Tibial nerve (tissue), 4 donors: ENCODE measurements around the gene OCEL1. TPM values are rescaled to one million over a fixed set of nuclear protein-coding genes. Genes with fewer than 3 reads are reported as not detected.

Source experiments
- DNase-seq, 2 donors: peaks; one replicate each; pipeline ENCODE4 v3.0.0-alpha.2; 2019; ENCODE audit warnings: low spot score in 2 of 2
- H3K27ac ChIP-seq, 4 donors: fragments of 200-600 bp; sonication (generic) in 3 of 4; one replicate each; pipeline ENCODE4 v1.5.1; 2017 to 2019; ENCODE audit warnings: mild to moderate bottlenecking in 1 of 4
- H3K27me3 ChIP-seq, 2 donors: fragments of 200-600 bp; sonication (generic) in 1 of 2; one replicate each; pipeline versions ENCODE4 v1.5.1 to v1.6.0; 2017 to 2019
- H3K36me3 ChIP-seq, 3 donors: fragments of 200-600 bp; sonication (generic); one replicate each; pipeline ENCODE4 v1.5.1; 2018 to 2019
- H3K4me1 ChIP-seq, 4 donors: fragments of 200-600 bp; sonication (generic) in 3 of 4; one replicate each; pipeline ENCODE4 v1.5.1; 2017 to 2019
- H3K4me3 ChIP-seq, 4 donors: fragments of 200-600 bp; sonication (generic) in 3 of 4; one replicate each; pipeline ENCODE4 v1.5.1; 2017 to 2019; ENCODE audit warnings: mild to moderate bottlenecking in 1 of 4, moderate library complexity in 1 of 4
- H3K9me3 ChIP-seq, 4 donors: fragments of 200-600 bp; sonication (generic) in 3 of 4; one replicate each; pipeline ENCODE4 v1.5.1; 2017 to 2019
- EP300 ChIP-seq, 2 donors: sonication (generic); formaldehyde crosslinking; IDR thresholded peaks; one replicate each; pipeline ENCODE4 v1.6.1; 2017; ENCODE audit warnings: antibody characterized with exemption in 2 of 2, mild to moderate bottlenecking in 1 of 2
- POLR2A ChIP-seq, 2 donors: fragments of 450-650 bp; IDR thresholded peaks; one replicate each; pipeline ENCODE4 v1.6.1; 2017; ENCODE audit warnings: antibody characterized with exemption in 2 of 2, mild to moderate bottlenecking in 2 of 2, moderate library complexity in 2 of 2
- WGBS, 2 donors: methylation state at CpG; one replicate each; pipeline ENCODE4 v1.1.5; 2018; 5-methylcytosine and 5-hydroxymethylcytosine counted together
- total RNA-seq, 4 donors: library from RNA; depleted of rRNA; stranded (reverse); fragments of >200 nt; gene quantifications; one replicate each; pipeline ENCODE4 v1.1.0, GENCODE V29; 2016
- TF ChIP-seq, protein P1 (sequence below), 5 experiments: fragments of 200-600 bp in 3 of 5; fragments of 450-650 bp in 2 of 5; sonication (generic) in 3 of 5; IDR thresholded peaks; one replicate each; pipeline ENCODE4 v1.5.1; 2016 to 2019; ENCODE audit warnings: antibody characterized with exemption in 5 of 5, mild to moderate bottlenecking in 3 of 5, moderate library complexity in 2 of 5

The OCEL1 gene
- total RNA-seq, 4 donors from 2014 or later: 3.3 to 30.0 (median 5.8) TPM

GRCh38 chr19:17229890-17230289 lies 3.9 kb downstream of the OCEL1 start:
- WGBS, 2 donors: 97 to 100% methylated on average over 3 of the region's 3 CpGs
- H3K9me3 ChIP-seq: no peaks in the 10 kb centered on the region
- H3K27ac ChIP-seq: no peak overlapping the region
- no peak for DNase-seq
- H3K36me3 ChIP-seq: peaks cover 0 to 57% (median 3%) of the 10 kb centered on the region in 3 donors
- H3K27me3 ChIP-seq: no peaks in the 10 kb centered on the region
- TF ChIP-seq POLR2A (IDR thresholded peaks at IDR 0.05) (no peak), EP300 (IDR thresholded peaks at IDR 0.05) (no peak)
- TF ChIP-seq, protein P1, sequence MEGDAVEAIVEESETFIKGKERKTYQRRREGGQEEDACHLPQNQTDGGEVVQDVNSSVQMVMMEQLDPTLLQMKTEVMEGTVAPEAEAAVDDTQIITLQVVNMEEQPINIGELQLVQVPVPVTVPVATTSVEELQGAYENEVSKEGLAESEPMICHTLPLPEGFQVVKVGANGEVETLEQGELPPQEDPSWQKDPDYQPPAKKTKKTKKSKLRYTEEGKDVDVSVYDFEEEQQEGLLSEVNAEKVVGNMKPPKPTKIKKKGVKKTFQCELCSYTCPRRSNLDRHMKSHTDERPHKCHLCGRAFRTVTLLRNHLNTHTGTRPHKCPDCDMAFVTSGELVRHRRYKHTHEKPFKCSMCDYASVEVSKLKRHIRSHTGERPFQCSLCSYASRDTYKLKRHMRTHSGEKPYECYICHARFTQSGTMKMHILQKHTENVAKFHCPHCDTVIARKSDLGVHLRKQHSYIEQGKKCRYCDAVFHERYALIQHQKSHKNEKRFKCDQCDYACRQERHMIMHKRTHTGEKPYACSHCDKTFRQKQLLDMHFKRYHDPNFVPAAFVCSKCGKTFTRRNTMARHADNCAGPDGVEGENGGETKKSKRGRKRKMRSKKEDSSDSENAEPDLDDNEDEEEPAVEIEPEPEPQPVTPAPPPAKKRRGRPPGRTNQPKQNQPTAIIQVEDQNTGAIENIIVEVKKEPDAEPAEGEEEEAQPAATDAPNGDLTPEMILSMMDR (IDR thresholded peaks at IDR 0.05): no peak
- peaks cover 0 to 27% (median 9%) of the 10 kb centered on the region in 4 donors for H3K4me1 ChIP-seq
- H3K4me3 ChIP-seq: no peak overlapping the region

DNA sequence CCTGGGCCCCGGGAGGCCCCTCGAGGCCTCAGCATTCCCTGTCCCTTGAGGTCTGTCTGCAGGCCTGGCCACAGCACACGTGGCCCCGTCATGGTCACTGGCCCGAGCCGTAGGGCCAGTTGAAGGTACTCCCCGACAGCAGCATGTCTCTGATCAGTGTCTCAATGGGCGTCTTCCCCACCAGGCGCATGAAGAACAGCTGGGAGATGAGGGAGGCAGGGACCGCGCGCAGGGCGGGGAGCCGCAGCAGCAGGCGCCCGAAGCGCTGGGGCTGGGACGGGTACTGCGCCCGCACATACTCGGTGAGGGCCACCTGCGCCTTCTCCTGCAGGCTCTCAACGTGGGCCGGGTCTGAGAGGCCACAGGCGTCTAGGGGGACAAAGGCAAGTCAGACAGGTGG lies 6.2 kb downstream of the OCEL1 start:
- Histone ChIP-seq H3K27ac (no peak overlapping the region), H3K9me3 (no peaks in the 10 kb centered on the region), H3K4me1 (peaks cover 0 to 40% (median 18%) of the 10 kb centered on the region in 4 donors), H3K36me3 (peaks cover 0 to 57% (median 3%) of the 10 kb centered on the region in 3 donors), H3K4me3 (no peak overlapping the region), H3K27me3 (no peaks in the 10 kb centered on the region)
- WGBS, 2 donors: 84 to 88% methylated on average over 25 of the region's 25 CpGs
- no peak for TF ChIP-seq POLR2A (IDR thresholded peaks at IDR 0.05)
- TF ChIP-seq EP300 (IDR thresholded peaks at IDR 0.05): no peak
- TF ChIP-seq, protein P1 (IDR thresholded peaks at IDR 0.05): no peak
- no peak for DNase-seq

DNA sequence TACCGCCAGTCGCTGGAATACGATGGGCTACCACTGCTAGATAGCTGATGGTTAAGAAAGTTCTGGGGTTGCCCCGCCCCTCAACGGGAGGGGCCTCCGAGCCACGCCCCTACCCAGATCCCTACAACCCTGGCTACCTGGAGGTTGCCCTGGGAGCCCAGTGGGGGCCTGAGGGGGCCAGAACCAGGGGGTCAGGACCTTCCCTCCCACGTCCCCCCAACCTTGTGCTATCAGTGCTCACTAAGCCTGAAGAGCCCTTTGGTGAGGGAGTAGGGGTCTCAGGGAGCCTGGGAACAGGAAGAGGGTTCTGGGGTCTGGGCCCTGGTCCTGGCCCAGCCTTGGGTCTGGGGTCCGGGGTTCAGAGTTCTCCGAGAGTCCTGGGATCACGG lies 8.9 kb downstream of the OCEL1 start:
- DNase-seq: no peak
- Histone ChIP-seq H3K27ac (peak overlapping the region; percentile 47 to 78 (median 68)), H3K27me3 (no peaks in the 10 kb centered on the region), H3K4me1 (peaks cover 0 to 31% (median 17%) of the 10 kb centered on the region in 4 donors), H3K9me3 (no peaks in the 10 kb centered on the region), H3K4me3 (peak overlapping the region; percentile 30 to 56 (median 39)), H3K36me3 (peaks cover 0 to 64% (median 1%) of the 10 kb centered on the region in 3 donors)
- WGBS, 2 donors: 33 to 37% methylated on average over 8 of the region's 11 CpGs
- no peak for TF ChIP-seq POLR2A (IDR thresholded peaks at IDR 0.05)
- TF ChIP-seq, protein P1 (IDR thresholded peaks at IDR 0.05): no peak
- no peak for TF ChIP-seq EP300 (IDR thresholded peaks at IDR 0.05)

- DNase-seq: peak in 1 of 2 donors; percentile 54
- Histone ChIP-seq H3K4me3 (peak overlapping the region; percentile 30 to 56 (median 39)), H3K4me1 (peaks cover 0 to 31% (median 17%) of the 10 kb centered on the region in 4 donors), H3K9me3 (no peaks in the 10 kb centered on the region), H3K27me3 (no peaks in the 10 kb centered on the region), H3K36me3 (peaks cover 0 to 64% (median 0%) of the 10 kb centered on the region in 3 donors), H3K27ac (peak overlapping the region; percentile 47 to 78 (median 68))
- TF ChIP-seq, protein P1 (IDR thresholded peaks at IDR 0.05): peak; percentile 55 to 79 (median 60)
- no peak for TF ChIP-seq EP300 (IDR thresholded peaks at IDR 0.05)
- no CpG with 5 or more reads among the region's 80 CpGs for WGBS, 2 donors
Observed at GRCh38 chr19:17235300-17235970, 9.4 kb downstream of the OCEL1 start.

DNA sequence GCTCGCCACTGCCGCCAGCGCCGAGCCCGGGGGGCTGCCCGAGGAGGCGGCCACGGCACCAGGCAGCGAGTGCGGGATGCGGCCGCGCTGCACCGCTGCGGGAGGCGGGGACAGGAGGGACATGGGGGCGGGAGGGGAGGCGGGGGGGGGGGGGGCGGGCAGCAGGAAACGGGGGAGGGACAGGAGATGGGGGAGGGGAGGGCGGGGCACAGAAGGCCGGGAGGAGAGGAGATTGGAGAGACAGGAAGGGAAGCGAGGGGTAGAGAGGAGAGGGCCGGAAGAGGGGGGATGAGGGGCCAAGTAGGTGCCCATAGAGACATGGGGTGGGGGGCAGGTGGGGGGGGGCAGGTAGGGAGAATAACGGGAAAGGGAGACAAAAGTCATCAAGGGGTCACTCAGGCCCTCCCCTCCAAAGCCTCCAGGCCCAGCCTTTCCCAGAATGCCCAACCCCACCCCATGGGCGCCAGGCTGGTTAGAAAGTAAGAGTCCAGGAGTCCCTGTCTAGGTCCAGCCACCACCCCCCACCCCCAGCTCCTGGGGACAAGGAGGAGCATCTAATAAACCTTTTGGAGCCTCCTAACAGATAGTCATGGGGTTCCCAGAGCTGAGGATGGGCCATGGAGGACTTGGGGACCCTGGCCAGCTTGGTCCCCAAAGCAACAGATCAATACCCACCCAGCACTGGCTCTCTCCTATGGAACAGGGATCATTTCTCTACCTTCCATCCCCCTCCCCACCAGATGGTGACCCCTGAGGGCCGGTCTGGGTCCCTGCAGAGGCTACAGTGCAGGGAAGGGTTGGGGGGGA lies 10.1 kb downstream of the OCEL1 start:
- Histone ChIP-seq H3K4me1 (peaks cover 0 to 32% (median 17%) of the 10 kb centered on the region in 4 donors), H3K27me3 (no peaks in the 10 kb centered on the region), H3K4me3 (peak overlapping the region; percentile 30 to 56 (median 39)), H3K27ac (peak overlapping the region in 3 of 4 donors; percentile 62 to 78 (median 75)), H3K36me3 (peaks cover 0 to 62% (median 0%) of the 10 kb centered on the region in 3 donors), H3K9me3 (no peaks in the 10 kb centered on the region)
- no peak for TF ChIP-seq POLR2A (IDR thresholded peaks at IDR 0.05)
- no peak for TF ChIP-seq EP300 (IDR thresholded peaks at IDR 0.05)
- TF ChIP-seq, protein P1 (IDR thresholded peaks at IDR 0.05): no peak
- DNase-seq: no peak
- 24 to 31% methylated on average over 5 of the region's 27 CpGs for WGBS, 2 donors
